NCI-H1436 (cell line): Measurements from ENCODE around the gene B4GALNT1.
A peak's percentile ranks its signal among the peaks of the same experiment; 100 is the strongest.
"Not testable (repeated sequence)": the region's sequence is repeated elsewhere in the genome, so short reads cannot be mapped to it uniquely, and the experiment has no call there.

Experiments
- DNase-seq: peaks from one replicate; lab custom pipeline; 2025; lab: John Stamatoyannopoulos, UW

Gene B4GALNT1

DNA sequence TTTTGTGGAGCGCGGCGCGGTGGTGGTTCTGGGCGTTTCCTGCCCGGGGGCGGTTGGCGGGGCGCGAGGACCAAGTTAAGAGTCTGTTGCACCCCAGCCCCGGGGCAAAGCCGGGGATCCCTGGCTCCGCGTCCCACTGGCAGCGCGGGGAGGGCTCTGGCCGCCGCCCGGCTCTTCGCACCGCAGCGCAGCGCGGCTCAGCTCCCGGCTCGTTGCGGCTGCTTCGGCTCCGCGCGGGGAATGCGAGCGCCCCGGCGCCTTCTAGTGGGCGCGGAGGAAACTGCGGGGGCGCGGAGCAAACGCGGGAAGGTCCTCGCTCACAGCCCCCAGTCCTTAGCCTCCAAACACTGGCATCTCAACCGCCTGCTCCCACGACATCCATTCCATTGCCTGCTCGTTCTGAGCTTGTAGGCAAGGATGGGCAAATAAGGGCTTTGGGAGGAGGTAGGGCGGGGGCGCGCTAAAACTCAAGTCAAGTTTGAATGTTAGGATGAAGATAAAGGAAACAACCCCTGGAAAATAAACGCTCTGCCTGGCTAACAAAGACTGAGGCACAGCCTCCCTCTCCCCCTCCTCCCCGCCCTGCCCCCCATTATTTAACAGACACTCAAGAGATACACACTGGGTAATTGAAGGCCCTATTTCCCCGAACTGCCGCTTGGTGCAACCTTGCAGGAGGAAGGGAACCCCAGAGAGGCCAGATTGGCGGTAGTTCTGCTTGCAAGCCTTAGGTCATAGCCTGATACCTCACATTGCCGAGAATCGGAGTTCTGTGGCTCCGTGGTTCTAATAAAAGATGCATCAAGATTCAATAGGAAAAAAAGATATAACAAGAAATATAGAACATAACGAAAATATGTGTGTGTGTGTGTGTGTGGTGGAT is at the start of gene B4GALNT1:
Gene B4GALNT1, minus strand, starts transcription at position 244 of the 883 bp plus-strand sequence. CDS start 1,069 bp downstream, outside the sequence.
- DNase-seq: peak; percentile 76

DNA sequence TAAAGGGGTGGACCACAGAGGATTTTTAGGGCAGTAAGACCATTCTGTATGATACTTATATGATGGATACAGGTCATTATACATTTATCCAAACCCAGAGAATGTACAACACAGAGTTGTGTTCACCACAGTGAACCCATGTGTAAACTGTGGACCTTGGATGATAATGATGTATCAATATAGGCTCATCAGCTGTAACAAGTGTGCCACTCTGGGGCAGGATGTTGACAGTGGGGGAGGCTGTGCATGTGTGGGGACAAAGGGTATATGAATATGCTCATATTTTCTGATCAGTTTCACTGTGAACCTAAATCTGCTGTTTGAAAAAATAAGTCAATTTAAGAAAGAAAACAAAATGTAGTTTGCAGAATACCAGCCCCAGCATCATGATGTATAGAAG is 46.7 kb upstream of the B4GALNT1 start:
- no peak for DNase-seq

DNA sequence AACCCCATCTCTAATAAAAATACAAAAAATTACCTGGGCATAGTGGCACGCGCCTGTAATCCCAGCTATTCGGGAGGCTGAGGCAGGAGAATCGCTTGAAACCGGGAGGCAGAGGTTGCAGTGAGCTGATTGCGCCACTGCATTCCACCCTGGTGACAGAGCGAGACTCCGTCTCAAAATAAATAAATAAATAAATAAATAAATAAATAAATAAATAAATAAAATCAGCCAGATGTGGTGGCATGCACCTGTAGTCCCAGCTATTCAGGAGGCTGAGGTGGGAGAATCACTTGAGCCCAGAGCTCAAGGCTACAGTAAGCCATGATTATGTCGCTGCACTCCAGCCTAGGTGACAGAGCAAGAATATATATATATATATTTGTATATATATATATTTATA is 44.9 kb upstream of the B4GALNT1 start:
- not testable (repeated sequence) for DNase-seq

DNA sequence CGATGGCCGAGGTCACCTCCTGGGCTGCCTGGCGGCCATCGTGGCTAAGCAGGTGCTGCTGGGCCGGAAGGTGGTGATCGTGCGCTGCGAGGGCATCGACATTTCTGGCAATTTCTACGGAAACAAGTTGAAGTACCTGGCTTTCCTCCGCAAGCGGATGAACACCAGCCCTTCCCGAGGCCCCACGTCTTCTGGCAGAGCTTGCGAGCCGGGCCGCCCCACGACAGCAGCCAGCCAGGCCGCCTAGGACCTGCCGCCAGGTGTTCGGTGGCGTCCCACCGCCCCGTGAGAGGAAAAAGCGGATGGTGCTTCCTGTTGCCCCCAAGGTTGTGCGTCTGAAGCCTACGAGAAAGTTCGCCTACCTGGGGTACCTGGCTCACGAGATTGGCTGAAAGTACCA is 41.7 kb upstream of the B4GALNT1 start:
- no peak for DNase-seq

DNA sequence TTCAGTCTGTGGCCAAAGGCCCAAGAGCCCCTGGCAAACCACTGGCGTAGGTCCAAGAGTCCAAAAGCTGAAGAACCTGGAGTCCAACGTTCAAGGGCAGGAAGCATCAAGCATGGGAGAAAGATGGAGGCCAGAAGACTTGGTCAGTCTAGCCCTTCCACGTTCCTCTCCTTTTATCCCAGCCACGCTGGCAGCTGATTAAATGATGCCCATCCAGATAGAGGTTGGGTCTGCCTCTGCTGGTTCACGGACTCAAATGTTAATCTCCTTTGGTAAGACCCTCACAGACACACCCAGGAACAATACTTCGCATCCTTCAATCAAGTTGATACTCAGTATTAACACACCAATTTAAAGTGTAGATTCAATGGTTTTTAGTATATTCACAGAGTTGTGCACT is 39.8 kb upstream of the B4GALNT1 start:
- no peak for DNase-seq

DNA sequence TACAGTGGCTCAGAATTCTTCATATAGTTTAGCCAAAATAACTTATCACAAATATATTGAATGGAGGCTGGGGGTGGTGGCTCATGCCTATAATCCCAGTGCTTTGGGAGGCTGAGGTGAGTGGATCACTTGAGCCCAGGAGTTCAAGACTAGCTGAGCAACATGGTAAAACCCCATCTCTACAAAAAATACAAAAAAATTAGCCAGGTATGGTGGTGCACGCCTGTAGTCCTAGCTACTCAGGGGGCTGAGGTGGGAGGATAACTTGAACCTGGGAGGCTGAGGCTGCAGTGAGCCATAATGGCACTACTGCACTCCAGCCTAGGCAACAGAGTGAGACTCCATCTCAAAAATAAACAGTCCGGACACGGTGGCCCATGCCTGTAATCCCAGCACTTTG is 38.8 kb upstream of the B4GALNT1 start:
- not testable (repeated sequence) for DNase-seq

DNA sequence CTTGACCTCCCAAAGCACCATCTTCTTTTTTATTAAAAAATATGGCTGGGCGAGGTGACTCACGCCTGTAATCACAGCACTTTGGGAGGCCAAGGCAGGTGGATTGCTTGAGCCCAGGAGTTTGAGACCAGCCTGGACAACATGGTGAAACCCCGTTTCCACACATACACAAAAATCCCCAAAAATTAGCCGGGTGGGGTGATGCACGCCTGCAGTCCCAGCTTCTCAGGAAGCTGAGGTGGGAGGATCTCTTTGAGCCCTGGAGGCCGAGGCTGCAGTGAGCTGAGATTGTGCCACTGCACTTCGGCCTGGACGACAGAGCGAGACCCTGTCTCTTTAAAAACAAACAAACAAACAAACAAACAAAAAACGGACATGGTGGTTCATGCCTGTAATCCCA is 36.7 kb upstream of the B4GALNT1 start:
- not testable (repeated sequence) for DNase-seq

DNA sequence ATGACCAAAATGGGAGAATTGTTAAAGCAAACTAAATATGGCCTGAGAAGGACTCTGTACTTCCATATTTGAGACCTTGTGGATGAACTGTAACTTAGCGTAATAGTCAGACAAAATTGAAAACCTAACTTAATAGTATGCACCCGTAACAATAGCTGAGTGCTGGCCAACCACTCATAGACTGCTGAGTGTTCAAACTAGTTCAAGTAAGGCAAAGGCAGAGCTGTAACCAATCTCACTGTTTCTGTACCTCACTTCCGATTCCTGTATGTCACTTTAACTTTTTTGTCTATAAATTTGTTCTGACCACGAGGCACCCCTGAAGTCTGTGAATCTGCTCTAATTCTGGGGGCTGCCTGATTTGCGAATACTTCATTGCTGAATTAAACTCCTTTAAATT is 33.9 kb upstream of the B4GALNT1 start:
- no peak for DNase-seq

DNA sequence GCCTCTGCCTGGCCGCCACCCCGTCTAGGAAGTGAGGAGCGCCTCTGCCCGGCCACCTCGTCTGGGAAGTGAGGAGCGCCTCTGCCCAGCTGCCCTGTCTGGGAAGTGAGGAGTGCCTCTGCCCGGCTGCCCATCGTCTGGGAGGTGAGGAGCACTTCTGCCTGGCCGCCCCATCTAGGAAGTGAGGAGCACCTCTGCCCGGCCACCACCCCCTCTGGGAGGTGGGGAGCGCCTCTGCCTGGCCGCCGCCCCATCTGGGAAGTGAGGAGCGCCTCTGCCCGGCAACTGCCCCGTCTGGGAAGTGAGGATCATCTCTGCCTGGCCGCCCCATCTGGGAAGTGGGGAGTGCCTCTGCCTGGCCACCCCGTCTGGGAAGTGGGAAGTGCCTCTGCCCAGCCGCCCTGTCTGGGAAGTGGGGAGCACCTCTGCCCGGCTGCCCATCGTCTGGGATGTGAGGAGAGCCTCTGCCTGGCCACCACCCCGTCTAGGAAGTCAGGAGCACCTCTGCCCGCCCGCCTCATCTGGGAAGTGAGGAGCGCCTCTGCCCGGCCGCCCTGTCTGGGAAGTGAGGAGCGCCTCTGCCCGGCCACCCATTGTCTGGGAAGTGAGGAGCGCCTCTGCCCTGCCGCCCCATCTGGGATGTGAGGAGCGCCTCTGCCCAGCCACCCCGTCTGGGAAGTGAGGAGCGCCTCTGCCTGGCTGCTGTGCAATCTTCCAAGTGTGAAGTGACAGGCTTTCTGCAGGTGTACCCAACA is 32.2 kb upstream of the B4GALNT1 start:
- not testable (repeated sequence) for DNase-seq

DNA sequence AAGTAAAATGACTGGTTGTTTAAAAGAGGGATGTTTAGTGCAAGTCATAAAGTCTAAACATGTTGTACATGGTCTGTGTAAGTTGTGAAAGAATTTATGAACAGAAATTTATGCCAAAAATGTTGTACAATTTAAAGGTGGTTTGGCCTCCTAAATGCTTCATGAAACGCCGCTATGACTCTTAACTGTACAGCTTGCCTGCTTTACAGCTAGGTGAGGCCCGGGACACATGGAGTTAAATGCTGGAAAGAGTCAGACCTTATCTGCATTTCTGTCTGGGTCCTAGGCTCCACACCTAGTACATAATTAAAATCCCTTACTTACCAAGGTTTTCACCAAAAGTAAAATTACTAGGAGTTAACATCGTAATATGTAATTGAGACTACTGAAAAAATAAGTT is 28.4 kb upstream of the B4GALNT1 start:
- DNase-seq: no peak

DNA sequence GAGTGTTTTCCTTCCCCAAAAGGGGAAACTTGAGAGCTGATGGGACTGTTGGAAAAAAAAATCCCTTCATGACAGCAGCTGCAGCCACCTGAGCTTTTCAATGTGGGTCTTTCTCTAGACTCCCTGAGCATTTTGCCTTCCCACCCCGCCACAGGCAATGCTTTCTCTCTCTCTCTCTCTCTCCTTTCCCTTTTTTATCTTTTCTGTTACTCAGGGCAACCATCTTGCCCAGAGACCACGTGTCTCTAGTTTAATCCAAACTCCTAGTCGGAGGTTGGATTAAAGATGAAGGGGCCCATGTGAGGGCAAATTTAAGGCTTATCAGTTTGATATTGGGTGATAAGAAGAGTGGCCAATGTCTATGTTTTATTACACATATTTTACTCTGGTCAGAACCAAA is 25.9 kb upstream of the B4GALNT1 start:
- DNase-seq: no peak

DNA sequence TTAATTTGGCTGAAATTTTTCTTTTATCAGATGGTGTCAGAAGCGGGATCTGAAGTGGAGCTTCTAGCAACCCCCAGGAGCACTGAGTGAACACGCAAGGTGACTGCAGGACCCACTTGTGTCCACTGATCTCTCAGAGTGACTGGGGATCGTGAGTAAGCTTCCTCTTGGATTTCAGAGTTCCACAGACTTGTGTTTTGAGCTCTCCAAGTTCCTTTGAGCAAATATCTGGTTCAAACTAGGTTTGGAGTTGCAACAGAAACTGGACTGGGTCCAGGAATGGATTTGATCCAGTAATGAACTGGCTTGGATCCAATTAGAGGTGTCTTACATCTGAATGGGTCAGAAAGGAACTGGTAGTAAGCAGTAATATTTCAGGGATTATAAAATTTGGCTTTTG is 24.7 kb upstream of the B4GALNT1 start:
- DNase-seq: no peak

DNA sequence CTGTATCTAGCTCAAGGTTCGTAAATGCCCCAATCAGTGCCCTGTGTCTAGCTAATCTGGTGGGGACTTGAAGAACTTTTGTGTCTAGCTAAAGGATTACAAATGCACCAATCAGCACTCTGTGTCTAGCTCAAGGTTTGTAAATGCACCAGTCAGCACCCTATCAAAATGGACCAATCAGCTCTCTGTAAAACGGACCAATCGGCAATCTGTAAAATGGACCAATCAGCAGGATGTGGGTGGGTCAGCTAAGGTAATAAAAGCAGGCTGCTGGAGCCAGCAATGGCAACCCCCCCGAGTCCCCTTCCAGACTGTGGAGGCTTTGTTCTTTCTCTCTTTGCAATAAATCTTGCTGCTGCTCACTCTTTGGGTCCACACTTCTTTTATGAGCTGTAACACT is 23.4 kb upstream of the B4GALNT1 start:
- not testable (repeated sequence) for DNase-seq

DNA sequence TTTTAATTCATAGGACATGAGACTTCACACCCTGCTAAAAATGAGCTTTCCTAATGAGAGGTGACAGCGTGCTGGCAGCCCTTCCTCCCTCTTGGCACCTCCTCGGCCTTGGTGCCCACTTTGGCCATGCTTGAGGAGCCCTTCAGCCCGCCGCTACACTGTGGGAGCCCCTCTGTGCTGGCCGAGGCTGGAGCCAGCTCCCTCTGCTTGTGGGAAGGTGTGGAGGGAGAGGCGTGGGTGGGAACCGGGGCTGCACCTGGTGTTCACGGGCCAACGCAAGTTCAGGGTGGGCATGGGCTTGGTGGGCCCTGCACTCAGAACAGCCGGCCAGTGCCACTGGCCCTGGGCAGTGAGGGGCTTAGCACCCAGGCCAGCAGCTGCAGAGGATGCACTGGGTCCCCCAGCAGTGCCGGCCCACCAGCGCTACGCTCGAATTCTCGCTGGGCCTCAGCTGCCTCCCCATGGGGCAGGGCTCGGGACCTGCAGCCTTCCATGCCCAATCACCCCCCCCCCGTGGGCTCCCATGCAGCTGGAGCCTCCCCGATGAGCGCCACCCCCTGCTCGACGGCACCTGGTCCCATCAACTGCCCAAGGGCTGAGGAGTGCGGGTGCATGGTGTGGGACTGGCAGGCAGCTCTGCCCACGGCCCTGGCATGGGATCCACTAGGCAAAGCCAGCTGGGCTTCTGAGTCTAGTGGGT is 22.7 kb upstream of the B4GALNT1 start:
- no peak for DNase-seq

DNA sequence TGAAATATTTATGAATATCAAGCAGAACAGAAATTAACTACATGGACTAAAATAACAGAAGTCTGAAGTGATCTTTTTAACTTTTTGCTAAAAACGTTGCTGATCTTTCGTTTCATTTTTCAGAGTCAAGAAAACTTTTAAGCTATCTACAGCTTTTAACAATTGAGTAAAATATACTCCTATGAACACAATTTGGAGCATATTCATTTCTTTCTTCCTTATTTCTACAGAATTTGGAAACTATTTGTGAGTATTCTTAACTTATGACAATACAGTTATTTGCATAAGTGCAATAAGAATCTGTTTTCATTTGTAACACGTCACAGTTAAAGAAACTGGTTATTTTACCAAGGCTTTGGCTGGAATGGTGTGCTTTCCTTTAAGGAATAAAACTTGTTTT is 21.0 kb upstream of the B4GALNT1 start:
- no peak for DNase-seq

DNA sequence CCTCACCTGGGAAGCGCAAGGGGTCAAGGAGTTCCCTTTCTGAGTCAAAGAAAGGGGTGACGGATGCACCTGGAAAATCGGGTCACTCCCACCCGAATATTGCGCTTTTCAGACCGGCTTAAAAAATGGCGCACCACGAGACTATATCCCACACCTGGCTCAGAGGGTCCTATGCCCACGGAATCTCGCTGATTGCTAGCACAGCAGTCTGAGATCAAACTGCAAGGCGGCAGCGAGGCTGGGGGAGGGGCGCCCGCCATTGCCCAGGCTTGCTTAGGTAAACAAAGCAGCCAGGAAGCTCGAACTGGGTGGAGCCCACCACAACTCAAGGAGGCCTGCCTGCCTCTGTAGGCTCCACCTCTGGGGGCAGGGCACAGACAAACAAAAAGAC is 13.7 kb upstream of the B4GALNT1 start:
- not testable (repeated sequence) for DNase-seq

DNA sequence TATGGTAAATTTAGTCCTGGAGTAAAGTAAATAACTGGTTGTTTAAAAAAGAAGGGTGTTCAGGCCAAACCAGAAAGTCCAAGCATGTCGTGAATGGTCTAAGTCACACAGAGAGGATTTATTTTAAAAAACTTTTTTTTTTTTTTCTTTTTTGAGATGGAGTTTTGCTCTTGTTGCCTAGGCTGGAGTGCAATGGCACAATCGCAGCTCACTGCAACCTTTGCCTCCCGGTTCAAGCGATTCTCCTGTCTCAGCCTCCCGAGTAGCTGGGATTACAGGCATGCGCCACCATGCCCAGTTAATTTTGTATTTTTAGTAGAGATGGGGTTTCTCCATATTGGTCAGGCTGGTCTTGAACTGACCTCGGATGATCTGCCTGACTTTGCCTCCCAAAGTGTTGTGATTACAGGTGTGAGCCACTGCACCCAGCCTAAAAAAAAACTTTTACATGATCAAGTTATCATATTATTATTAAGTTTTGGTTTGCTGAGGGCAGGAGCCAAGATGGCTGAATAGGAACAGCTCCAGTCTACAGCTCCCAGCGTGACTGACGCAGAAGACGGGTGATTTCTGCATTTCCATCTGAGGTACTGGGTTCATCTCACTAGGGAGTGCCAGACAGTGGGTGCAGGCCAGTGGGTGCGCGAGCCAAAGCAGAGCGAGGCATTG is 13.1 kb upstream of the B4GALNT1 start:
- not testable (repeated sequence) for DNase-seq

DNA sequence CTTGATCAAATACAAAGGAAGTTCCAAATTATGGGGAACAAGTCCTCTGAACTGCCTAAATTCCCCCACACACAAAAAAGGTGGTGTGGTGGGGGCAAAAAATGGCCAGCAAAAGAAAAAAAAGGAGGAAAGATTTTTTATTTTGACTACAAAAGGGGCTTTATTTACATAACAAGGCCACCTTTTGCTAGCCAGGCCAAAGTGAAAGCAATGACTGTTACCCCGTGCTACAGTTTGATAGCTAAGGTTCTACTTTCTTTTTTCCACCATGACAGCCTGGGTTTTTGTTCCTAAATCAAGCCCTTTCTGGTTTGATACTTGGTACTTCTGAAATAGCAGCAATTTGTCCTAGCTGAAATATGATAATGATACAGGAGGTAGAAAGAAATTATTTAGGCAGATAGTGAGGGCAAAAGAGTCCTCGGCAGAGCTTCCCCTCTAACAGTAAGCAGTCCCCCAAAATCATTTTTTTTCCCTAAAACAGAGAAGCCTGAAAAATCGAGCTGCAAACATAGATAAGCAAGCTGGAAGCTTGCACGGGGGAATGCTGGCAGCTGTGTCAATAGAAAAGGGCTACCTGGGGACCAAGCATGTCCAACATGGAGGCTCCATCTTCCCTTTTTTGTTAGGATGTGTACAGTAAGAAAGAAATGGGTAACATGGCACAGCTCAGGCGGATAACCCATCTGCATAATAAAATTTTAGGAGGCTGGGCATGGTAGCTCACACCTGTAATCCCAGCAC is 8.9 kb upstream of the B4GALNT1 start:
- no peak for DNase-seq

DNA sequence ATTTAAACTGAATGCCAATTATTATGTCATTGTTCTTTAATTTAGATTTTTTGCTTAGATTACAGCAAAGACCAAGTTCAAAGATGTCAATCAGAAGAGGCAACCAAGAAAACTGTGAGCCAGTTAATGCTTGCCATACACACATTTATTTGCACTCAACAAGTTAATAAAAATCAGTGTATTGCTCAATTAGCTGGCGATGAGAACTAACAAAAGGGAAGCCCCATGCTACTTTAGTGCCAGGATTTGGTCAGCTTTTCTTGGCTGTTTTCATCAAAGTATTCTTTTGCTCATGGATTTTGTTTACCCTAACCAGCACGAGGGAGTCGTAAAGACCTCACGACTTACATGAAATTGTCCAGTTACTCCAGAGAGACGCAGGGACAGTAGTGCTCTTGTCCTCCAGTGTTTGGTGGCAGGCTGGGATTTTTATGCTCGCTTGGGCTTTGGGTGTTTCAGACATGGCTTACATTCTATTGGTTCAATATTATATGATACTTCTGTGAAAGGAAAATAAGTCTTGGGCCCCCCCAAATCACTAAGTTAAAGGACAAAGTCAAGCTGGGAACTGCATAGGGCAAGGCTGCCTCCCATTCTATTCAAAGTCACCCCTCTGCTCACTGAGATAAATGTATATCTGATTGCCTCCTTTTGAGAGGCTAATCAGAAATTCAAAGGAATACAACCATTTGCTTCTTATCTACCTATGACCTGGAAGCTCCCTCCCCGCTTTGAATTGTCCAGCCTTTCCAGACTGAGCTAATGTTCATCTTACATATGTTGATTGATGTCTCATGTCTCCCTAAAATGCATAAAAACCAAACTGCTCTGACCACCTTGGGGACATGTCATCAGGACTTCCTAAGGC is 7.4 kb upstream of the B4GALNT1 start:
- no peak for DNase-seq

DNA sequence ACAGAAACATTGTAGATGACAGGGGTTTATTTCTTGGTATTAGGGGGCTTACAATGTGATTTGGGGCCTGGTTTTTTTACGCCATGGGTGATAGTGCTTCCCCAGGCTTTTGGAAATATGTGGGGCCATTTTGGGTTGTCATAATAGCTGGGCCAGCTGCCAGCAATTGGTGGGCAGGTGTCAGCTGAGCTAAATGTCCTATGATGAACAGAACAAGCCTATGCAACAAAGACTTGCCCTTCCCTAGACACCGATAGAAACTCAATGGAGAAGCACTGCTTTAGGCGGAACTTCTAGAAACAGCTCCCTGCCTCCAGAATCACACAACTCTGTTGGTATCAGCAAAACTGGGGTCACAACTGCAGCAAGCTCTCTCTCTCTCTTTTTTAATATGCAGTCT is 5.1 kb upstream of the B4GALNT1 start:
- no peak for DNase-seq
